ENCODE measurements around the gene OTOP1. TPM values are rescaled to one million over a fixed set of nuclear protein-coding genes. Genes with fewer than 3 reads are reported as not detected.
"Not testable (repeated sequence)": the region's sequence is repeated elsewhere in the genome, so short reads cannot be mapped to it uniquely, and the experiment has no call there.

Gene OTOP1
- polyA plus RNA-seq, 1 donor, result not detected

DNA sequence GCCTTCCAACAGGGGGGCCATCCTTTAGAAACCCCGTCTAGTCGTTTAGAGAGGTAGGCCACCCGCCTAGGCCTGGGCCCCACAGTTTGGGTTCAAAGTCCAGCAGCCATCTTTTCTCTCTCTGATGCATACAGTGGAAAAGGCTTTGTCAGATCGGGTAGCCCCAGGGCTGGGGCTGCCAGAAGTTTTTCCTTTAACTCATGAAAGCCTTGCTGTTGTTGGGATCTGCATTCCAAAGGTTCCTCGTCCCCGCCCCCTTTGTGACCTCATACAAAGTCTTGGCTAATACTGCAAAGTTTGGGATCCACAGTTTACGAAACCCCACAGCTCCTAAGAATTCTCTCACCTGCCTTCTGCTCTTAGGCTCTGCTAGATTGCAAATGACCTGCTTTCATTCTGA is 64.5 kb downstream of the OTOP1 start:
- DNase-seq (ENCODE audit: low read depth), result not testable (repeated sequence)

DNA sequence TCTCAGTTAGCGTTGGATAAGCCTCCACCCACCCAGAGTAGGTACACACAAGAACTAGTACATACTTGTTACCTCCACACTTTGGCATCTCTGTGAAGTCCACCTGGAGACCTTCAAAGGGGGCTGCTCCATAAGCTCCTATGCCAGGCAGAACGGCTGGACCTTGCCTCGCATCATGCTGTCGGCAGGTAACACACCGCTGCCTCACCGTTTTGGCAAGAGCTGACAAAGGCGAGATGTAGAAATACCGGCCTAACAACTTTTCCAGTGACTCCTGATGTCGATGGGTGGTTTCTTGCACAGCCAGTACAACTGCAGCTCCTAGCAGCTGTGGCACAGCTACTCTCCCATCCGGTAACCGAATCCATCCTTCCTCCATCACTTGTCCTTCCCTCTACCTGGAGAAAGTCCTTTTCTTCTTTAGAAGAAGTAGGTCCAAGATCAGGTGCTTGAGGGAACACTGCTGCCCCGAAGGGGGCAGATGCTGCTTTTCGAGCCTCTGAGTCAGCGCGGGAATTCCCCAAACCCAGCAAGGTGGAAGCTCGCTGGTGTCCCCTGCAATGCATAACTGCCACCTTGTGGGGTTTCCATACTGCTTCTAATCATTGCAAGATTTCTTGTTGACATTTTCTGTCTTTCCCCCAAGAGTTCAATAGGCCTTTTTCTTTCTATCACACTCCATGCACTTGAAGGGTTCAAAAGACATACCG is 65.6 kb downstream of the OTOP1 start:
- DNase-seq (ENCODE audit: low read depth), result not testable (repeated sequence)

DNA sequence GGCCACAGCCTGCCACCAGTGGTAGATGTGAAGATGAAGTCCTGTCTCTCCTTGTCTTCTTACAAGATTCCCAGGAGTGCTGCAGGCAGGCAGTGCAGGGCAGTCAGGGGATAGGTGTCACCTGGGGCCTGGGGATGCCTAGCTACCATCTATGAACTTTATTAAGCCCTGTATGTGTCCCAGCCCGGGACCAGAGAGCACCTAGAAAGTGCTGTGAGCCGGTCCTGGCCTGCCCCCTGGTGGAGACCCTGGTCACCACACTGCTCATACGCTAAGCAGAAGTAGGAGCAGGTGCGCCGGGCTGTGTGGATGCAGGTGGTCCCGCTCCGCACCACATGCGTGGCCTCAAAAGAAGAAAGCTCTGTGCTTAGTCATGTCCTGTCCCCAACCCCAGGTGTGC is 81.1 kb downstream of the OTOP1 start:
- not testable (repeated sequence) for DNase-seq (ENCODE audit: low read depth)

DNA sequence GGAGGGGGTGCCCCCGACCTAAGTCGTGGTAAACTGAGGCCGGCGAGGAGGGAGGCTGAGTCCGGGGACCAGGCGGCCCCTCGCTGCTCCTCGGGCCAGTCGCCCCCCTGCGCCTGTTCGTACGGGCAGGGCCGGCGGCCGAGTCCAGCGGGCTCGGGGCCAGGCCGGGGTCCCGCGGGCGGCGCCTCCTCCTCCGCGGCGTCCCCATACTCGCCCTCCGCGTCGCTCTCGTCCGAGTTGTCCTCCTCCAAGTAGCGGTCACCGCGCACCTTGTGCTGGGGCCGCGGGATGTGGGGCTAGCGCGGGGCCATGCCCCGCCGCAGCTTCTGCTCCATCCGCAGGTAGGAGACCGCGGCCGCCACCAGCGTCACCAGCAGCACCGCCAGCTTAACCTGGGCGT is 83.4 kb downstream of the OTOP1 start:
- not testable (repeated sequence) for DNase-seq (ENCODE audit: low read depth)

DNA sequence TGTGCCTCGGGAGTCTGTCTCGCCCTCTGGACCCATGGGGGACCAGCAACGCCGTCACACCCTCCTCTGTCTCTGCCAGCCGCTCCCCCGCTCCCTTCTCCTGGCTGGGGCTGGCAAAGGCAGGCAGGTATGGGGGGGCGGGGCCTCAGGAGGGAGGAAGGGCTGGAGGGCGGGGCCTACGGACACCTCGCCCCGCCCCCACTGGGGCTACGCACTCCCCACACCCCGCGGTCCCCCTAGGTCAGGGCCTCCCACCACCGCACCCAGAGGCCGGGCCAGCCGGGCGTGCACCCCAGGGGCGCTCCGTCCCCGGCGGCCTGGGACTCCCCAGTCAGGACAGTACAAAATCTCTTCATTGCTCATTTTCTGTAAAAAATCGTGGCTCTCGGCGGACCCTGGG is 84.0 kb downstream of the OTOP1 start:
- DNase-seq (ENCODE audit: low read depth), result not testable (repeated sequence)

DNA sequence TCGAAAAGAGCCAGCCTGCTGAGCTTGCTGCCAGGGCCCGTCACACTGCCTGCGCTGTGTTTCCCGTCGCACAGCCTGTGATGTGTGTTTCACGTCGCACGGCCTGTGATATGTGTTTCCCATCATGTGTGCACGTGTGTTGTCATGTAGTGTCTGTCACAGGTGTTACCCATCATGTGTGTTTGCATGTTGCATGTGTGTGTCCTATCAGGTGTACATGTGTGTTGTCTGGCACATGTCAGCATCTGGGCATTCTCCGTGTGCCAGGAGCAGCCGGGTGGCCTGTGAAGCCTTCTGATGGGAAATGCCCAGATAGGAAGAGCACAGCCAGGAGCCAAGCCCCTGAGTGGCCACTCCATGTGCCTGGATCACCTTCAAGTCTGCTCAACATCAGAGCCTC is 85.5 kb downstream of the OTOP1 start:
- not testable (repeated sequence) for DNase-seq (ENCODE audit: low read depth)

Other genes starting within 250 kb of the OTOP1 start
- gene TMEM128, start 21.3 kb upstream of the OTOP1 start, polyA plus RNA-seq (ENCODE audit: insufficient read length), result 18.6 TPM
- 15.3 TPM for gene LYAR, start 63.2 kb upstream of the OTOP1 start, polyA plus RNA-seq (ENCODE audit: insufficient read length)
- 6.5 TPM for gene ZBTB49, start 63.3 kb upstream of the OTOP1 start, polyA plus RNA-seq (ENCODE audit: insufficient read length)
- 0.92 TPM for gene NSG1, start 160.2 kb upstream of the OTOP1 start, polyA plus RNA-seq (ENCODE audit: insufficient read length)